ENCODE data around the gene ABAT.

- TF ChIP-seq, protein P1, sequence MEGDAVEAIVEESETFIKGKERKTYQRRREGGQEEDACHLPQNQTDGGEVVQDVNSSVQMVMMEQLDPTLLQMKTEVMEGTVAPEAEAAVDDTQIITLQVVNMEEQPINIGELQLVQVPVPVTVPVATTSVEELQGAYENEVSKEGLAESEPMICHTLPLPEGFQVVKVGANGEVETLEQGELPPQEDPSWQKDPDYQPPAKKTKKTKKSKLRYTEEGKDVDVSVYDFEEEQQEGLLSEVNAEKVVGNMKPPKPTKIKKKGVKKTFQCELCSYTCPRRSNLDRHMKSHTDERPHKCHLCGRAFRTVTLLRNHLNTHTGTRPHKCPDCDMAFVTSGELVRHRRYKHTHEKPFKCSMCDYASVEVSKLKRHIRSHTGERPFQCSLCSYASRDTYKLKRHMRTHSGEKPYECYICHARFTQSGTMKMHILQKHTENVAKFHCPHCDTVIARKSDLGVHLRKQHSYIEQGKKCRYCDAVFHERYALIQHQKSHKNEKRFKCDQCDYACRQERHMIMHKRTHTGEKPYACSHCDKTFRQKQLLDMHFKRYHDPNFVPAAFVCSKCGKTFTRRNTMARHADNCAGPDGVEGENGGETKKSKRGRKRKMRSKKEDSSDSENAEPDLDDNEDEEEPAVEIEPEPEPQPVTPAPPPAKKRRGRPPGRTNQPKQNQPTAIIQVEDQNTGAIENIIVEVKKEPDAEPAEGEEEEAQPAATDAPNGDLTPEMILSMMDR (conservative IDR thresholded peaks at IDR 0.05; ENCODE audit: low read length) = no peak
- TF ChIP-seq EZH2phosphoT487 (IDR thresholded peaks at IDR 0.05; ENCODE audit: borderline replicate concordance, low read depth, low read length) = no peak
Observed at GRCh38 chr16:8767176-8767575, 92.8 kb downstream of the ABAT start.

All from OCI-LY7 (cell line).